Measurements from ENCODE around the gene CCDC136.

DNA sequence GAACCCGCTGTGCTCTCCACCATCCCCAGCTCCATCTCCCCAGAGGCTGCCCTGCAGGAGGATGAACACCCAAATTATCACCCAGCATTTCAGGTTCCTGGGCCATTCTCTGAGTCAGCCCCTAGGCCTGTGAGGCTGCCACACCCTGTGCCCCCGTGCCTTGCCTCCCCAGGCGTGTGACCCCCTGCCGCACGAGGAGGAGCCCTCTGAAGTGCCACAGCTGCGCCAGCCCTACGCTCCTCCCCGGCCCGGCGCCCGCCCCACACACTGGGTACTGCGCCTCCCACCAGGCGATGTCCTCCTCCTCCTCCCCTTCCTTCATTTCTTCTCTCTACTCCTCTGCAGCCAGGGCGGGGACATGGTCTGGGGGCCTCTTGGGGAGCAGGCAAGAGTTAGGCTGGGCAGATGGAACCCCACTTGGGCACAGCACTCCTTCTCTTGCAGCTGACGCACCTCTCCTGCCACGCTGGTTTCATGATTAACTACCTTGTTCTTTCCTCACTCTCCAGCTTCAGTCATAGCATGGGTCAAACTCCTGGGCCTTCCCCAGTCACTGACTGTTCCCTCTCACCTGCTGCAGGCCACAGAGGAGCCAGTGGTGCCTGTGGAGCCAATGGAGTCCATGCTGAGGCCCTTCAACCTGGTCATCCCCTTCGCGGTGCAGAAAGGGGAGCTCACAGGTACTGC is 58.2 kb downstream of the CCDC136 start:
- TF ChIP-seq EP300 (IDR thresholded peaks at IDR 0.05): no peak
- TF ChIP-seq, protein P1, sequence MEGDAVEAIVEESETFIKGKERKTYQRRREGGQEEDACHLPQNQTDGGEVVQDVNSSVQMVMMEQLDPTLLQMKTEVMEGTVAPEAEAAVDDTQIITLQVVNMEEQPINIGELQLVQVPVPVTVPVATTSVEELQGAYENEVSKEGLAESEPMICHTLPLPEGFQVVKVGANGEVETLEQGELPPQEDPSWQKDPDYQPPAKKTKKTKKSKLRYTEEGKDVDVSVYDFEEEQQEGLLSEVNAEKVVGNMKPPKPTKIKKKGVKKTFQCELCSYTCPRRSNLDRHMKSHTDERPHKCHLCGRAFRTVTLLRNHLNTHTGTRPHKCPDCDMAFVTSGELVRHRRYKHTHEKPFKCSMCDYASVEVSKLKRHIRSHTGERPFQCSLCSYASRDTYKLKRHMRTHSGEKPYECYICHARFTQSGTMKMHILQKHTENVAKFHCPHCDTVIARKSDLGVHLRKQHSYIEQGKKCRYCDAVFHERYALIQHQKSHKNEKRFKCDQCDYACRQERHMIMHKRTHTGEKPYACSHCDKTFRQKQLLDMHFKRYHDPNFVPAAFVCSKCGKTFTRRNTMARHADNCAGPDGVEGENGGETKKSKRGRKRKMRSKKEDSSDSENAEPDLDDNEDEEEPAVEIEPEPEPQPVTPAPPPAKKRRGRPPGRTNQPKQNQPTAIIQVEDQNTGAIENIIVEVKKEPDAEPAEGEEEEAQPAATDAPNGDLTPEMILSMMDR (IDR thresholded peaks at IDR 0.05): no peak

Data from tibial nerve (tissue), 4 donors.